PC-9 (cell line): ENCODE results near the gene SLC4A1AP.

Source experiments
- CTCF ChIP-seq: fragments of 200-600 bp; sonication (generic); conservative IDR thresholded peaks from 2 replicates; pipeline ENCODE4 v1.6.1; 2017; ENCODE audit warnings: mixed run types, antibody characterized with exemption, mild to moderate bottlenecking, moderate library complexity
- EZH2 ChIP-seq: fragments of 200-600 bp; sonication (generic); IDR thresholded peaks from 2 replicates; pipeline ENCODE4 v1.8.0; 2017; ENCODE audit warnings: antibody characterized with exemption, low read depth

- no peak for TF ChIP-seq CTCF
- no peak for TF ChIP-seq EZH2
Measured at GRCh38 chr2:27664622-27665363, 1.1 kb downstream of the SLC4A1AP start.
